ENCODE measurements around the gene IL12RB1. TPM values are rescaled to one million over a fixed set of nuclear protein-coding genes. Genes with fewer than 3 reads are reported as not detected.

The IL12RB1 gene
- total and polyA plus RNA-seq, 2 of the 13 experiments (the other 11 are each of a cell fraction or from before 2014, with no cell fraction given): 0.03 to 0.04 TPM

DNA sequence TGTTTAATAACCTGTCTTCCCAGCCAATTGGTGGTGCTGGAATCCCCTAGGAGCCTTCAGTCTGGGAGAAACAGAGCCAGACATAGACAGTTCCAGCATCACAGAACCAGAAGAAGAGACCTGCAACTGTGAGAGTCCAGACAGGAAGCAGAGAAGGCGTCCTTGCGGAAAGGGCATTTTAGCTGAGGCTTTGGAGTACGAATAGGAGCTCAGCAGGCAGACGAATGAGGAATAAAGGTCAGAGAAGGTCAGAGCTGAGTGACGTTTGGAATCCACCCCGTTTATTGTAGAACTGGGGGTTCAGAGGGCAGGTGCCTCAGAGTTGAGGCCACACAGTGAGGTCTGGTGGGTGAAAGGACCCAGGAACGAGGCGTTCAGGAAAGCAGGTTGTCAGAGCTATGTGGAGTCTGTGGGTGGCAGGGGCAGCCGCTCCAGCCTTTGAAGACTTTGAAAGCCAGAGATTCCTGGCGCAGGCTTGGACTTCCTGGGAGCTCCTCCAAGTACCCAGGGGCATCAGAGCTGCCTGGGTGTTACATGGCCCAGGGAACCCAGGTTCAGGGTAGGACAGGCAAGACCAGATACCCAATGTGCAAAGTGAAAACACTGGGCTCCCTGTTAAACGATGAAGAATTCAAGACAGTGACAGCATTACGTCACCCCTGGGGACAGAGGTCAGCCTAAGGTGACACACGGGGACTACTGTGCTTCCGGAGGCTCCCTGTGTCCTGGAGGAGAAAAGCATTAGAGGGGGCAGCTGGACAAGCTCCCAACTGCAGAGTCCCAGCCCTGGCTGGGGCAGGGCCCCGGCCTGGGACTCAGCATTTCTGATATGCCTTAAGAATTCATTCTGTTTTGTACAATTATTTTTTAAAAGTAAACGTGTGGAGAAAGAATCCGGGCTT is 73.3 kb downstream of the IL12RB1 start (continued):
- TF ChIP-seq PTBP1 (IDR thresholded peaks at IDR 0.05; ENCODE audit: low read depth, low read length, poor library complexity, severe bottlenecking) (no peak), ZNF761 (CRISPR knock-in tag; conservative IDR thresholded peaks at IDR 0.05) (0 out of 2 replicates have a peak, but pooled peaks have one; percentile 50), DMAP1 (CRISPR knock-in tag; IDR thresholded peaks at IDR 0.05) (peak; percentile 55), ESRRA (CRISPR knock-in tag; IDR thresholded peaks at IDR 0.05; ENCODE audit: low read depth) (peak; percentile 93), FLYWCH1 (CRISPR knock-in tag; IDR thresholded peaks at IDR 0.05) (no peak), TFAP4 (IDR thresholded peaks at IDR 0.05; ENCODE audit: borderline replicate concordance, low read depth) (peak; percentile 79), ZNF567 (CRISPR knock-in tag; IDR thresholded peaks at IDR 0.05; ENCODE audit: borderline replicate concordance) (0 out of 2 replicates have a peak, but pooled peaks have one; percentile 30), ZMAT3 (CRISPR knock-in tag; conservative IDR thresholded peaks at IDR 0.05) (0 out of 2 replicates have a peak, but pooled peaks have one; percentile 22), CCDC6 (CRISPR knock-in tag; IDR thresholded peaks at IDR 0.05) (0 out of 2 replicates have a peak, but pooled peaks have one; percentile 51), JUND (CRISPR knock-in tag; IDR thresholded peaks at IDR 0.05) (peak; percentile 95), HMGXB4 (CRISPR knock-in tag; IDR thresholded peaks at IDR 0.05; ENCODE audit: borderline replicate concordance in 1 of 2, low read depth in 1 of 2) (peak in 1 of 2 experiments; percentile 66; a peak in 1 of 4 replicates), FOXC1 (CRISPR knock-in tag; IDR thresholded peaks at IDR 0.05; ENCODE audit: borderline replicate concordance) (peak; percentile 50; the same call in 1 of the 2 replicates), ZNF691 (CRISPR knock-in tag; IDR thresholded peaks at IDR 0.05; ENCODE audit: borderline replicate concordance, low read depth) (peak; percentile 64; the same call in 1 of the 2 replicates), ZFP36 (IDR thresholded peaks at IDR 0.05; ENCODE audit: borderline replicate concordance, low read depth, low read length, partially characterized antibody) (no peak), ASH2L (IDR thresholded peaks at IDR 0.05; ENCODE audit: insufficient read length, low read depth, low read length) (no peak), ZNF3 (CRISPR knock-in tag; IDR thresholded peaks at IDR 0.05) (no peak)
- TF ChIP-seq, protein P1, sequence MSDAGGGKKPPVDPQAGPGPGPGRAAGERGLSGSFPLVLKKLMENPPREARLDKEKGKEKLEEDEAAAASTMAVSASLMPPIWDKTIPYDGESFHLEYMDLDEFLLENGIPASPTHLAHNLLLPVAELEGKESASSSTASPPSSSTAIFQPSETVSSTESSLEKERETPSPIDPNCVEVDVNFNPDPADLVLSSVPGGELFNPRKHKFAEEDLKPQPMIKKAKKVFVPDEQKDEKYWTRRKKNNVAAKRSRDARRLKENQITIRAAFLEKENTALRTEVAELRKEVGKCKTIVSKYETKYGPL (CRISPR knock-in tag; IDR thresholded peaks at IDR 0.05): no peak
- TF ChIP-seq, protein P2, sequence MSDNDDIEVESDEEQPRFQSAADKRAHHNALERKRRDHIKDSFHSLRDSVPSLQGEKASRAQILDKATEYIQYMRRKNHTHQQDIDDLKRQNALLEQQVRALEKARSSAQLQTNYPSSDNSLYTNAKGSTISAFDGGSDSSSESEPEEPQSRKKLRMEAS (IDR thresholded peaks at IDR 0.05): peak; percentile 34
- TF ChIP-seq, protein P3, sequence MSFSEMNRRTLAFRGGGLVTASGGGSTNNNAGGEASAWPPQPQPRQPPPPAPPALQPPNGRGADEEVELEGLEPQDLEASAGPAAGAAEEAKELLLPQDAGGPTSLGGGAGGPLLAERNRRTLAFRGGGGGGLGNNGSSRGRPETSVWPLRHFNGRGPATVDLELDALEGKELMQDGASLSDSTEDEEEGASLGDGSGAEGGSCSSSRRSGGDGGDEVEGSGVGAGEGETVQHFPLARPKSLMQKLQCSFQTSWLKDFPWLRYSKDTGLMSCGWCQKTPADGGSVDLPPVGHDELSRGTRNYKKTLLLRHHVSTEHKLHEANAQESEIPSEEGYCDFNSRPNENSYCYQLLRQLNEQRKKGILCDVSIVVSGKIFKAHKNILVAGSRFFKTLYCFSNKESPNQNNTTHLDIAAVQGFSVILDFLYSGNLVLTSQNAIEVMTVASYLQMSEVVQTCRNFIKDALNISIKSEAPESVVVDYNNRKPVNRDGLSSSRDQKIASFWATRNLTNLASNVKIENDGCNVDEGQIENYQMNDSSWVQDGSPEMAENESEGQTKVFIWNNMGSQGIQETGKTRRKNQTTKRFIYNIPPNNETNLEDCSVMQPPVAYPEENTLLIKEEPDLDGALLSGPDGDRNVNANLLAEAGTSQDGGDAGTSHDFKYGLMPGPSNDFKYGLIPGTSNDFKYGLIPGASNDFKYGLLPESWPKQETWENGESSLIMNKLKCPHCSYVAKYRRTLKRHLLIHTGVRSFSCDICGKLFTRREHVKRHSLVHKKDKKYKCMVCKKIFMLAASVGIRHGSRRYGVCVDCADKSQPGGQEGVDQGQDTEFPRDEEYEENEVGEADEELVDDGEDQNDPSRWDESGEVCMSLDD (CRISPR knock-in tag; IDR thresholded peaks at IDR 0.05; ENCODE audit: borderline replicate concordance): 0 out of 2 replicates have a peak, but pooled peaks have one; percentile 44
